GM23248 (cell line): ENCODE results near the gene TMEM9B.

Experiments
- EZH2 ChIP-seq: fragments of 200-600 bp; sonication (generic); IDR thresholded peaks from 2 replicates; pipeline ENCODE4 v1.6.1; 2018; ENCODE audit warnings: antibody characterized with exemption, mild to moderate bottlenecking; ENCODE audit not compliant: insufficient read depth, poor library complexity, severe bottlenecking
- EZH2phosphoT487 ChIP-seq: fragments of 200-600 bp; sonication (generic); IDR thresholded peaks from 2 replicates; pipeline ENCODE4 v1.6.1; 2018; ENCODE audit warnings: antibody characterized with exemption, moderate library complexity, mild to moderate bottlenecking, low read depth; ENCODE audit not compliant: insufficient read depth

GRCh38 chr11:8937159-8937558, 27.1 kb downstream of the TMEM9B start:
- TF ChIP-seq EZH2, result no peak
- TF ChIP-seq EZH2phosphoT487, result no peak
